HEK293 (cell line): Measurements from ENCODE around the gene SLC39A10.

Experiments
- CTCF ChIA-PET: fragments of 350-600 bp; formaldehyde crosslinking; extraction: SDS; loops from one replicate; lab custom pipeline; 2021; ENCODE audit warnings: antibody characterized with exemption; lab: Yijun Ruan, JAX
- POLR2A ChIA-PET: fragments of 300-600 bp; formaldehyde crosslinking; extraction: SDS; loops from one replicate; lab custom pipeline; 2020; ENCODE audit warnings: antibody characterized with exemption, inconsistent platforms; lab: Yijun Ruan, JAX
- H3K27ac ChIP-seq: fragments of 200-500 bp; sonication (Bioruptor generic); 2 replicates; pipeline ENCODE4 v1.5.1; 2014; ENCODE audit warnings: low read depth, low read length, control low read depth, inconsistent platforms; ENCODE audit errors: extremely low read depth
- H3K36me3 ChIP-seq, 2 experiments: fragments of 200-500 bp in 1 of 2; sonication (Bioruptor generic) in 1 of 2; 1 replicate in 1 of 2; 2 replicates in 1 of 2; pipeline ENCODE4 v1.5.1; 2014 to 2017; ENCODE audit warnings: inconsistent platforms in 2 of 2, low read length in 2 of 2; ENCODE audit not compliant: control insufficient read depth in 2 of 2, insufficient read depth in 1 of 2
- H3K4me1 ChIP-seq: fragments of 200-500 bp; sonication (Bioruptor generic); 2 replicates; pipeline ENCODE4 v1.5.1; 2014; ENCODE audit warnings: mild to moderate bottlenecking, low read length, inconsistent platforms; ENCODE audit not compliant: control insufficient read depth, insufficient read depth
- H3K4me3 ChIP-seq: 2 replicates; pipeline ENCODE4 v1.5.1; 2011; ENCODE audit warnings: low read depth, mild to moderate bottlenecking, control low read depth, low read length, moderate library complexity
- H3K9me3 ChIP-seq: fragments of 200-500 bp; sonication (Bioruptor generic); 2 replicates; pipeline ENCODE4 v1.5.1; 2014; ENCODE audit warnings: low read depth, low read length, inconsistent platforms; ENCODE audit not compliant: control insufficient read depth, insufficient read depth
- IKZF3 ChIP-seq: fragments of 450-650 bp; IDR thresholded peaks from 2 replicates; pipeline ENCODE4 v1.5.0; 2018; ENCODE audit warnings: missing biosample characterization, mild to moderate bottlenecking, missing genetic modification characterization, moderate library complexity
- MYNN ChIP-seq: fragments of 450-650 bp; formaldehyde crosslinking; IDR thresholded peaks from 2 replicates; pipeline ENCODE4 v1.5.1; 2016; ENCODE audit warnings: missing biosample characterization, missing genetic modification characterization, borderline replicate concordance
- SCRT1 ChIP-seq: fragments of 450-650 bp; formaldehyde crosslinking; IDR thresholded peaks from 2 replicates; pipeline ENCODE4 v1.5.1; 2016; ENCODE audit warnings: missing biosample characterization, missing genetic modification characterization, borderline replicate concordance
- SCRT2 ChIP-seq: fragments of 450-650 bp; formaldehyde crosslinking; IDR thresholded peaks from 2 replicates; pipeline ENCODE4 v1.5.1; 2016; ENCODE audit warnings: missing biosample characterization, missing genetic modification characterization
- SP3 ChIP-seq: fragments of 450-650 bp; formaldehyde crosslinking; IDR thresholded peaks from 2 replicates; pipeline ENCODE4 v1.5.1; 2016; ENCODE audit warnings: missing biosample characterization, missing genetic modification characterization
- YY2 ChIP-seq: fragments of 450-650 bp; formaldehyde crosslinking; IDR thresholded peaks from 2 replicates; pipeline ENCODE4 v1.5.1; 2016; ENCODE audit warnings: missing biosample characterization, missing genetic modification characterization
- ZFP3 ChIP-seq: fragments of 450-650 bp; formaldehyde crosslinking; IDR thresholded peaks from 2 replicates; pipeline ENCODE4 v1.5.1; 2016; ENCODE audit warnings: low read depth, missing biosample characterization, missing genetic modification characterization
- ZNF112 ChIP-seq: fragments of 450-650 bp; formaldehyde crosslinking; IDR thresholded peaks from 2 replicates; pipeline ENCODE4 v1.5.0; 2017; ENCODE audit warnings: missing biosample characterization, missing genetic modification characterization
- ZNF132 ChIP-seq: fragments of 450-650 bp; formaldehyde crosslinking; IDR thresholded peaks from 2 replicates; pipeline ENCODE4 v1.5.1; 2017; ENCODE audit warnings: missing biosample characterization, missing genetic modification characterization, borderline replicate concordance
- ZNF2 ChIP-seq: fragments of 450-650 bp; formaldehyde crosslinking; IDR thresholded peaks from 2 replicates; pipeline ENCODE4 v1.5.1; 2016; ENCODE audit warnings: missing biosample characterization, missing genetic modification characterization
- ZNF302 ChIP-seq: fragments of 450-650 bp; formaldehyde crosslinking; IDR thresholded peaks from 2 replicates; pipeline ENCODE4 v1.5.1; 2016; ENCODE audit warnings: missing biosample characterization, missing genetic modification characterization, low read depth
- ZNF510 ChIP-seq: fragments of 450-650 bp; formaldehyde crosslinking; IDR thresholded peaks from 2 replicates; pipeline ENCODE4 v1.5.1; 2018; ENCODE audit warnings: mild to moderate bottlenecking, missing genetic modification characterization, missing biosample characterization; ENCODE audit not compliant: insufficient replicate concordance
- ZNF529 ChIP-seq: fragments of 450-650 bp; formaldehyde crosslinking; IDR thresholded peaks from 2 replicates; pipeline ENCODE4 v1.5.1; 2017; ENCODE audit warnings: missing genetic modification characterization, missing biosample characterization; ENCODE audit not compliant: insufficient replicate concordance
- ZNF555 ChIP-seq: fragments of 450-650 bp; formaldehyde crosslinking; conservative IDR thresholded peaks from 2 replicates; pipeline ENCODE4 v1.5.1; 2017; ENCODE audit warnings: missing biosample characterization, mild to moderate bottlenecking, missing genetic modification characterization, inconsistent platforms
- ZNF585B ChIP-seq: fragments of 450-650 bp; formaldehyde crosslinking; IDR thresholded peaks from 2 replicates; pipeline ENCODE4 v1.5.1; 2016; ENCODE audit warnings: missing biosample characterization, missing genetic modification characterization
- ZNF626 ChIP-seq: fragments of 450-650 bp; sonication (Bioruptor Pico); formaldehyde crosslinking; IDR thresholded peaks from 2 replicates; pipeline ENCODE4 v1.5.1; 2018; ENCODE audit warnings: missing biosample characterization, missing genetic modification characterization, inconsistent platforms
- ZNF660 ChIP-seq: fragments of 450-650 bp; IDR thresholded peaks from 2 replicates; pipeline ENCODE4 v1.5.1; 2018; ENCODE audit warnings: missing biosample characterization, mild to moderate bottlenecking, missing genetic modification characterization
- ZNF707 ChIP-seq: fragments of 450-650 bp; formaldehyde crosslinking; IDR thresholded peaks from 2 replicates; pipeline ENCODE4 v1.5.1; 2016; ENCODE audit warnings: missing biosample characterization, missing genetic modification characterization
- TF ChIP-seq, protein P1 (sequence below): fragments of 450-650 bp; formaldehyde crosslinking; IDR thresholded peaks from 2 replicates; pipeline ENCODE4 v1.5.1; 2016; ENCODE audit warnings: missing biosample characterization, missing genetic modification characterization
- TF ChIP-seq, protein P2 (sequence below): fragments of 450-650 bp; formaldehyde crosslinking; IDR thresholded peaks from 2 replicates; pipeline ENCODE4 v1.5.1; 2016; ENCODE audit warnings: missing biosample characterization, missing genetic modification characterization
- TF ChIP-seq, protein P3 (sequence below): fragments of 450-650 bp; formaldehyde crosslinking; IDR thresholded peaks from 2 replicates; pipeline ENCODE4 v1.5.1; 2016; ENCODE audit warnings: missing biosample characterization, missing genetic modification characterization, low read depth
- TF ChIP-seq, protein P4 (sequence below): IDR thresholded peaks from 2 replicates; pipeline ENCODE4 v1.6.1; 2011; ENCODE audit warnings: mild to moderate bottlenecking, low read depth, low read length, borderline replicate concordance

The SLC39A10 gene

DNA sequence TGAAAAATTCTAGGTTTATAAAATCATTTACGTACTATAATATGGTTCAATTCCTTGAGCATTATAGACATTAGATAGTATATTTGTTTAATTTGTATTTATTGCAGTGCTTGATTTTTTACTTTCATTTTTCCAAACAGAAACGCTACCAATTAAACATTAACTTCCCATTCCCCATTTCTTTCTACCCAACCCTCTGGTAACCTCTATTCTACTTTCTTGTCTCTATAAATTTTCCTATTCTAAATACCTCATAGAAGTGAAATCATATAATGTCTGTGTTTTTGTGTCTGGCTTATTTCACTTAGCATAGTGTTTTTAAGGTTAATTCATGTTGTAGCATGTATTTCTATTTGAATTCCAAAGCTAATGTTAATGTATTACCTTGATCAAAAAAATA lies 11.6 kb upstream of the SLC39A10 start:
- no peak overlapping the region for H3K27ac ChIP-seq
- H3K36me3 ChIP-seq, result no peaks in the 10 kb centered on the region
- TF ChIP-seq ZNF707 (no peak), ZNF555 (tag by site-specific recombination) (no peak), ZNF302 (tag by site-specific recombination) (no peak), ZNF626 (tag by site-specific recombination) (no peak), ZNF529 (no peak), ZNF510 (no peak), ZNF585B (tag by site-specific recombination) (no peak), ZNF660 (tag by site-specific recombination) (no peak), MYNN (tag by site-specific recombination) (no peak), ZFP3 (no peak), ZNF132 (tag by site-specific recombination) (no peak), ZNF112 (tag by site-specific recombination) (no peak), YY2 (no peak)
- TF ChIP-seq, protein P1, sequence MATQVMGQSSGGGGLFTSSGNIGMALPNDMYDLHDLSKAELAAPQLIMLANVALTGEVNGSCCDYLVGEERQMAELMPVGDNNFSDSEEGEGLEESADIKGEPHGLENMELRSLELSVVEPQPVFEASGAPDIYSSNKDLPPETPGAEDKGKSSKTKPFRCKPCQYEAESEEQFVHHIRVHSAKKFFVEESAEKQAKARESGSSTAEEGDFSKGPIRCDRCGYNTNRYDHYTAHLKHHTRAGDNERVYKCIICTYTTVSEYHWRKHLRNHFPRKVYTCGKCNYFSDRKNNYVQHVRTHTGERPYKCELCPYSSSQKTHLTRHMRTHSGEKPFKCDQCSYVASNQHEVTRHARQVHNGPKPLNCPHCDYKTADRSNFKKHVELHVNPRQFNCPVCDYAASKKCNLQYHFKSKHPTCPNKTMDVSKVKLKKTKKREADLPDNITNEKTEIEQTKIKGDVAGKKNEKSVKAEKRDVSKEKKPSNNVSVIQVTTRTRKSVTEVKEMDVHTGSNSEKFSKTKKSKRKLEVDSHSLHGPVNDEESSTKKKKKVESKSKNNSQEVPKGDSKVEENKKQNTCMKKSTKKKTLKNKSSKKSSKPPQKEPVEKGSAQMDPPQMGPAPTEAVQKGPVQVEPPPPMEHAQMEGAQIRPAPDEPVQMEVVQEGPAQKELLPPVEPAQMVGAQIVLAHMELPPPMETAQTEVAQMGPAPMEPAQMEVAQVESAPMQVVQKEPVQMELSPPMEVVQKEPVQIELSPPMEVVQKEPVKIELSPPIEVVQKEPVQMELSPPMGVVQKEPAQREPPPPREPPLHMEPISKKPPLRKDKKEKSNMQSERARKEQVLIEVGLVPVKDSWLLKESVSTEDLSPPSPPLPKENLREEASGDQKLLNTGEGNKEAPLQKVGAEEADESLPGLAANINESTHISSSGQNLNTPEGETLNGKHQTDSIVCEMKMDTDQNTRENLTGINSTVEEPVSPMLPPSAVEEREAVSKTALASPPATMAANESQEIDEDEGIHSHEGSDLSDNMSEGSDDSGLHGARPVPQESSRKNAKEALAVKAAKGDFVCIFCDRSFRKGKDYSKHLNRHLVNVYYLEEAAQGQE (tag by site-specific recombination), result no peak
- TF ChIP-seq, protein P2, sequence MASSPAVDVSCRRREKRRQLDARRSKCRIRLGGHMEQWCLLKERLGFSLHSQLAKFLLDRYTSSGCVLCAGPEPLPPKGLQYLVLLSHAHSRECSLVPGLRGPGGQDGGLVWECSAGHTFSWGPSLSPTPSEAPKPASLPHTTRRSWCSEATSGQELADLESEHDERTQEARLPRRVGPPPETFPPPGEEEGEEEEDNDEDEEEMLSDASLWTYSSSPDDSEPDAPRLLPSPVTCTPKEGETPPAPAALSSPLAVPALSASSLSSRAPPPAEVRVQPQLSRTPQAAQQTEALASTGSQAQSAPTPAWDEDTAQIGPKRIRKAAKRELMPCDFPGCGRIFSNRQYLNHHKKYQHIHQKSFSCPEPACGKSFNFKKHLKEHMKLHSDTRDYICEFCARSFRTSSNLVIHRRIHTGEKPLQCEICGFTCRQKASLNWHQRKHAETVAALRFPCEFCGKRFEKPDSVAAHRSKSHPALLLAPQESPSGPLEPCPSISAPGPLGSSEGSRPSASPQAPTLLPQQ, result no peak
- ChIA-PET POLR2A (no interaction called here), CTCF (interaction anchor here (0.6 kb wide), 1 partner anchor 29 kb away, joined by 14 read pairs; no protein-coding TSS in a partner anchor)
- no peaks in the 10 kb centered on the region for H3K9me3 ChIP-seq
- H3K4me3 ChIP-seq, result no peak overlapping the region
- H3K4me1 ChIP-seq, result no peaks in the 10 kb centered on the region

DNA sequence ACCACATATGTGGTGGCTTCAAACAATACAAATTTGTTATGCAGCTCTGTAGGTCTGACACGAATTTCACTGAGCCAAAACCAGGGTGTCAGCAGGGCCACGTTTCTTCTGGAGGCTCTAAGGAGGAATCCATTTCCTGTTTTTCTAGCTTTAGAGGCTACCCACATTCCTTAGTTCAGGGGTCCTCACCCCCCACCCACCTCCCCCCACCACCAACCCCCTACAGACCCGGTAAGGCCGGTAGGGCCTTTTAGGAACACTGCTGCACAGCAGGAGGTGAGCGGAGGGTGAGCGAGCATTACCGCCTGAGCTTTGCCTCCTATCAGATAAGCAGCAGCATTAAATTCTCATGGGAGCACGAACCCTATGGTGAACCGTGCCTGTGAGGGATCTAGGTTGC lies 10.6 kb upstream of the SLC39A10 start:
- POLR2A ChIA-PET, result no interaction called here
- no peaks in the 10 kb centered on the region for H3K9me3 ChIP-seq
- TF ChIP-seq SCRT2 (tag by site-specific recombination), result no peak
- TF ChIP-seq SP3, result no peak
- TF ChIP-seq ZNF2 (tag by site-specific recombination), result no peak
- no peak for TF ChIP-seq IKZF3
- TF ChIP-seq, protein P3, sequence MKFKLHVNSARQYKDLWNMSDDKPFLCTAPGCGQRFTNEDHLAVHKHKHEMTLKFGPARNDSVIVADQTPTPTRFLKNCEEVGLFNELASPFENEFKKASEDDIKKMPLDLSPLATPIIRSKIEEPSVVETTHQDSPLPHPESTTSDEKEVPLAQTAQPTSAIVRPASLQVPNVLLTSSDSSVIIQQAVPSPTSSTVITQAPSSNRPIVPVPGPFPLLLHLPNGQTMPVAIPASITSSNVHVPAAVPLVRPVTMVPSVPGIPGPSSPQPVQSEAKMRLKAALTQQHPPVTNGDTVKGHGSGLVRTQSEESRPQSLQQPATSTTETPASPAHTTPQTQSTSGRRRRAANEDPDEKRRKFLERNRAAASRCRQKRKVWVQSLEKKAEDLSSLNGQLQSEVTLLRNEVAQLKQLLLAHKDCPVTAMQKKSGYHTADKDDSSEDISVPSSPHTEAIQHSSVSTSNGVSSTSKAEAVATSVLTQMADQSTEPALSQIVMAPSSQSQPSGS (tag by site-specific recombination), result no peak
- TF ChIP-seq, protein P4, sequence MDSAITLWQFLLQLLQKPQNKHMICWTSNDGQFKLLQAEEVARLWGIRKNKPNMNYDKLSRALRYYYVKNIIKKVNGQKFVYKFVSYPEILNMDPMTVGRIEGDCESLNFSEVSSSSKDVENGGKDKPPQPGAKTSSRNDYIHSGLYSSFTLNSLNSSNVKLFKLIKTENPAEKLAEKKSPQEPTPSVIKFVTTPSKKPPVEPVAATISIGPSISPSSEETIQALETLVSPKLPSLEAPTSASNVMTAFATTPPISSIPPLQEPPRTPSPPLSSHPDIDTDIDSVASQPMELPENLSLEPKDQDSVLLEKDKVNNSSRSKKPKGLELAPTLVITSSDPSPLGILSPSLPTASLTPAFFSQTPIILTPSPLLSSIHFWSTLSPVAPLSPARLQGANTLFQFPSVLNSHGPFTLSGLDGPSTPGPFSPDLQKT, result no peak
- no peak for TF ChIP-seq SCRT1 (tag by site-specific recombination)
- TF ChIP-seq, all 188 proteins: peak for 0
- Histone ChIP-seq H3K36me3 (no peaks in the 10 kb centered on the region), H3K4me3 (no peak overlapping the region), H3K4me1 (no peaks in the 10 kb centered on the region), H3K27ac (no peak overlapping the region)
- CTCF ChIA-PET, result no interaction called here
